TTC549 (cell line): Measurements from ENCODE around the gene ZNF143.
A peak's percentile ranks its signal among the peaks of the same experiment; 100 is the strongest.
"Not testable (repeated sequence)": the region's sequence is repeated elsewhere in the genome, so short reads cannot be mapped to it uniquely, and the experiment has no call there.

Source experiments
- FAIRE-seq: peaks from 2 replicates; lab custom pipeline; 2012; peaks lifted over from hg19 to GRCh38; lab: Jason Lieb, UNC

Gene ZNF143

DNA sequence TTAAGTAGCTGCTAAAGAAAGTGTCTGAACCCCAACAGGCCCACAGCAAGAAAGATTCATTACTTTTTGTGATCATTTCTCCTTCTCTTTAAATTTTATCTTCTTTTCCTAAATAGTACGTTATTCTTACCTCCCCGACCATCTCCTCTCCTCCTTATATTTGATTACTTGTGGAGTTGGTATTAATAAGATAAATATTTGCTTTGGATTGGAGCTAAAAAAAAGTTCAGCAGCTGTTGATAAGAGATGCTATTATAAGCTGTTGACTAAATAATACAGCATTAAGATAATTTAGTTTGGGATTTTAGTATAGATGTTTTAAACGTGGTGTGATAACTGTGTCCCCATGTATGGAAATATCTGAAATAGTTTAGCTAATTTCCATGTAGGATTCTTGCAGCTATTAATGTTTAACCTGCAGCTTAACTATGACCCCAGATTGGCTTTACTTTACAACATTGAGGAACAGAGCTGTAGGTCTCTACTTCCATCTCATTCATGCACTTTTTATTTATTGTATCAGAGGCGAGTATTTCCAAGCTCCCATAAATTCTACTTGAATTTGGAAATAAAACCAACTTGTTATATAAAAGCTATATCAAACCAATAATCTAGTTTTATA, 37.8 kb downstream of the ZNF143 start:
- no peak for FAIRE-seq

DNA sequence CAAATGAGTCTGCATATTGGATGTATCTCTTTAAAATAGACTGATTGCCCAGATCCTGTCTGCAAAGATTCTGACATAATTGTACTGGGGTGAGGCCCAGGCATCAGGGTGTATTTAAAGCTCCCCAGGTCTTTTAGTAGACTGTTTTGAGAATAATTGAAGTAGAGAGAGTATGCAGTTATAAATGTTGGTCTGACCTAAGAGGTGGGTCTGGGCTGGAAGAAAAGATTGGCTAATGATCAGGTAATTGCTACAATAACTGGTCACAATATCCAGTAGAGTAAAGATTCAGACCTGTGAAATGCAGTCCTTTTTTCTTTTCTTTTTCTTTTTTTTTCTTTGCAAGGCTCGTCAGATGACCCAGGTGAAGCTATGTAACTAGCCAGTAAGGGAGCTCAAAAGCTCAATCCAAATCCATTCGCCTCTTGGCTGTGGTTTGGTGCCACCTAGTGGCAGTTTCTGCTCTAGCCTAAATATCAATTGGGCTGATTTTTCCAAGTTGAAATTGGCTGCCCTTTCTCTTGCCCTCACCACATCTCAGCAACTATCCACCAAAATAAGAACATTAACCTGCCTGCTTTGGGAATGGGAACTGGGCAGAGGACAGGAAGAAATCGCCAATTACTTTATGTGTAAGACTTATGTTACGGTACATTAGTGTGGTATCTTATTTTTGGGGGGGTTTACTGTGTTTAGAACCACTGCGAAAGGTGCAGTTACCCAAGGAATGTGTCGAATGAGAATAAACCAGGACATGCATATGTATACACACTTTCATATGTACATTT, 45.9 kb downstream of the ZNF143 start:
- FAIRE-seq: peak; percentile 90

DNA sequence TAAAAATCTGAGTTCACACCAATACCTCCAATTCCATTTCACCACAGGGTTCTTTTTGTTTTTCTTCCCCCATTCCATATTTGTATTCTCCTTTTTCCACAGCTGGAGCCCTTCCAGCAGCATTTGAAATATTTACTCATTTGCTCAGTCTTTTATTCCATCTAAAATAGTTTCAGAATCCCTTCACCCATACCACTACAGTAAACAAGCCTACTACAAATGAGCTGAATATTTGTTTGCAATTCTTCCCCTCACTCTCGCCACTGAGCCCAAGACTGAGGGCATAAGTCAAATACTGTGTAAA, 46.4 kb downstream of the ZNF143 start:
- no peak for FAIRE-seq

DNA sequence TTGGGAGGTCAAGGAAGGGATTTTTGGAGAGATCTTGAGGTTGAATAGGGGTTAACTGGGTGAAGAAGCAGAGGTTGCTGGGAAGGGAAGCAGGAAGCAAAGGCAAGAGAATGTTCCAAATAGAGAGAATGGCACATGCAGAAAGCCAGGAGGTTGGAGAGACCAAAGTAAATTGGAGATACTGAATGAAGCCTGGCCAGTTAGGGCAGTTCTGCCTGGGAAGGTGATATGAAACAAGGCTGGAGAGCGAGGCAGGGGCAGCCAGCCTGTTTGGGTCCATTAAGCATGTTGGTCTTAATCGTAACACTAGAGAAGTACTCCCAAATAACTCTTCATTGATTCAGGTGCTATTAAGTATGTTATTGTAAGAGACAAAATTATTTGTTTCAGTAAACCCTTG, 48.2 kb downstream of the ZNF143 start:
- FAIRE-seq: no peak

DNA sequence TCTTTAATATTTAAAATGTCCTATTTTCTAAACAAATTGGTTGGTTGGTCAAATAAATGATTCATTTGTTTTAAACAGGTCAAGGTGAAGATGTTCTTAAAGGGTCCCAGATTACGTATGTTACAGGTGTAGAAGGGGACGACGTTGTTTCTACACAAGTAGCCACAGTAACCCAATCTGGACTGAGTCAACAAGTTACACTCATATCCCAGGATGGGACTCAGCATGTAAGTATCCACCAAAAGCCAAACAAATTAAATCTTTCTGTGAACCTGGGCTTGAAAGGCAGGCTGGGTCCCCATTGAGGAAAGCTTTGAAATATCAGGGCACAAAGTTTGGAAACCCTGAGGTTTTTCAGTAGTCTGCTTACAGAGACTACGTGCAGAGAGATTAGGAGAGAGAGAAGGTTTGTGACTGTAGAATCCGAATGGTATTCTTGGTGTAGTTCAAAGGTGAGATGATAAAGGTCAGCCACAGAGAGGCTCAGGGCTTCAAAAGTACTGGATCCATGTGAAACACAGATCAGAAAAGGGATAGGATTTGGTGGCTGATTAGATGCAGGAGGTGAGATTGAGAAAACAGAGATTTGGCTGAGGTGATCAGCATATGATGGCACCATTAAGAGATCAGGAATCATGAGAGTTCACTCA, 51.7 kb downstream of the ZNF143 start:
- no peak for FAIRE-seq

DNA sequence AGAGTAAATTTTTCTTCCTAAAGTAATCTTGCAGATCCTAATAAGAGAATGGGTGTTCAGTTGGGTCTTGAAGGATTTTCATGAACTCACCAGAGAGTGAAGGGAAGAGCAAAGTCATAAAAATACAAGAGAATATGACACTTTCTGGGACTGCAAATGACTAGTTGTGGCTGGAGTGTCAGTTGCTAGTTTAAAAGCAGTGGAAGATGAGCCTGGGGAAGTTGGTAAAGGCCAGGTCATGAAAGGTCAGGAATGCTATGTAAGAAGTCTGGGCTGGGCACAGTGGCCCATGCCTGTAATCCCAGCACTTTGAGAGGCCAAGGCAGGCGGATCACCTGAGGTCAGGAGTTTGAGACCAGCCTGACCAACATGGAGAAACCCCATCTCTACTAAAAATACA, 53.8 kb downstream of the ZNF143 start:
- not testable (repeated sequence) for FAIRE-seq

DNA sequence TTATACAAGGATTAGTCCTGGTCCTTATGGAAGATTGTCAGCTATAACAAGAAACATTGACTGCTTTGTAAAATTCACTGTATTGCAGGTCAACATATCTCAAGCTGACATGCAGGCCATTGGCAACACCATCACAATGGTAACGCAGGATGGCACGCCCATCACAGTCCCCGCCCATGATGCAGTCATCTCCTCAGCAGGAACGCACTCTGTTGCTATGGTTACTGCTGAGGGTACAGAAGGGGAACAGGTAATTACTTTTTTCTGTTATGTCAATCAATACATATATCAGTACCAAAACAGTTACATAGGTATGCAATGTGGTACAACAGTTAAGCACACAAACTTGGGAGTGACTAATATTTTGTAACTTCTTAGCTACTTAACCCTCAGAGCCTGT, 55.3 kb downstream of the ZNF143 start:
- FAIRE-seq: no peak

DNA sequence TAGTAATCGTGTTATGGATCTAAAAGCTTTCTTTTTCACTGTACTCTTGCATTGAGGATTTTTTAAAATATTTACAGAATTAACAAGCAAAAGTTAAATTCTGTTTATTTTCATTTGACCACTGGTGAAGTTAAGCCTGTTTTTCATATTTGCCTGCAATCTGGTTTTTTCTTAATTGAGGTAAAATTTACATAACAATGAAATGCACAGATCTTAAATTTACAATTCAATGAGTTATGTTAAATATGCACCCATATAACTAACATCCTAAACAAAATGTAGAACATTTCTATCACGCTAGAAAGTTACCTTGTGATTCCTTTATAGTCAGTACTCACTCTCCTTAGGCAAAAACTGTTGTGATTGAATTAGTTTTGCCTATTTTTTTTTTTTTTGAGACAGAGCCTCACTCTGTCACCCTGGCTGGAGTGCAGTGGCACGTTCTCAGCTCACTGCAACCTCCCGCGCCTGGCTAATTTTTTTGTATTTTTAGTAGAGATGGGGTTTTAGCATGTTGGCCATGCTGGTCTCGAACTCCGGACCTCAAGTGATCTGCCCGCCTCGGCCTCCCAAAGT, 58.1 kb downstream of the ZNF143 start:
- FAIRE-seq: no peak

DNA sequence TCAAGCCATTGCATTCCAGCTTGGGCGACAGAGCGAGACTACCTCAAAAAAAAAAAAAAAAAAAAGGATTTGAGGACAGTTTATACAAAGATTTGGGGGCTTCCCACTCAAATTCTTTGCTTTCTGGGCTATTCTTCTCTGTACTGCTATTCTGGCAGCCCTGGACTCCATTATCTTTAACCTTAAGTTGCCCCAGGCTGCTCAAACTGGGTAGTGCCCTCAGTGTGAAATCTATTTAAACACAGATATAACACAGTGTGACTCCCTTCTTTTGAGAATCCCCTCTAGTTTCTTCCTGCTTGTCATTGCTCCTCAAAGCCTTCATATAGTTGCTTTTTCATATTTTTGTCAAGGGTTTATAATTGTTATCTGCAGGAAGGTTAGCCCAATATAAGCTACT, 63.2 kb downstream of the ZNF143 start:
- FAIRE-seq: peak; percentile 37

DNA sequence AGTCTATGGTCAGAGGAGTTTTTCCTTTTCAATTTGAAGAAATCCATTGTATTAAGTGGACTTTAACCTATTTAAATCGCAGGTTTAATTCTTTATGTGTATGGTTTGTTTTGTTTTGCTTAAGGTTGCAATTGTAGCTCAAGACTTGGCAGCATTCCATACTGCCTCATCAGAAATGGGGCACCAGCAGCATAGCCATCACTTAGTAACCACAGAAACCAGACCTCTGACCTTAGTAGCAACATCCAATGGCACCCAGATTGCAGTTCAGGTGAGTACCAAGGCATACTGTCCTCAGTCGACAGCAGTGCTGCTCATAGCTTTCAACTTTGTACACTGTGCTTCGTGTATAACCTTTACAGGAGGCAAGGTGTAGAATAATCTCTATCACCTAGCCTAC, 64.3 kb downstream of the ZNF143 start:
- no peak for FAIRE-seq

DNA sequence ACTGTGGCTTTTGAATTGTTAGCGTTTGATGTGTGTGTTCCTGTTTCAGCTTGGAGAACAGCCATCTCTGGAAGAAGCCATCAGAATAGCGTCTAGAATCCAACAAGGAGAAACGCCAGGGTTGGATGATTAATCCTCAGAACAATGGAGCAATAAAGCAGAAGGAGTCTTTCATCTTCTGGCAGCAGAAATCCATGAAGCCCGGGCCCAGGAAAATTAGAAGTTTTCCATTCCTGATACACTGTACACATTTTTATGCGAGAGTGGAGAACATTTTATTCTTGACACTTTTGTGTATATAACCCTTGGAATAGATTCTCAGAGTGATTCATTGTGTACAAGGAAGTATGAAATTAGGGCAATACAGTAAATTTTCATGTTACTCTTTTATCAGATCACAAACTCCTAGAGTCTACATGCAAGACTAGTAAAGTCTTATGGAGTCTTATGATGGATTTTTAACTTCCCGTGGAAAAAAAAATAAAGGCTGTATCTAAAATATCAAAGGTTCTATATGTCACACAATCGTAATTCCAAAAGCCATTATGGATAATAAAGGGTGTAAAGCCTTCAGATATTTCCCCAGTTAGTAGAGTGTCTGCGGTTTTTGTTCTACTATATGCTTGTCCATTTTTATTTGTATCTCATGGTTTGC, 66.8 kb downstream of the ZNF143 start:
- FAIRE-seq: peak; percentile 99

DNA sequence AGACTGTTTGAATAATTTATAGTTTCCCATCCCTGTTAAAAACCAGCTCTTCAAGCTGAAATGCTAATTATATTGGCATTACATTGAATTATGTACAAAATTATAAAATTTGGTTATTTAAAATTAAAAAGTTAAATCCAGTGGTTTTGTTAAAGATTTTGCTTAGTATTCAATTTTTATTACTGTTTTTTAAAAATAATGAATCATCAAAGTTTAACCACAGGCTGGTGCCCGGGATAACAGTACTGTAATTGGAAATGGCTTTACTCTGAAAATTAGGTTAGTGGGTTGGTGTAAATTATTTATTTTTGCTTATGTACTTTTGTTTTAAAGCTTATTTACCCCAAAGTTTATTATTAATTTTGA, 67.3 kb downstream of the ZNF143 start:
- FAIRE-seq: no peak

DNA sequence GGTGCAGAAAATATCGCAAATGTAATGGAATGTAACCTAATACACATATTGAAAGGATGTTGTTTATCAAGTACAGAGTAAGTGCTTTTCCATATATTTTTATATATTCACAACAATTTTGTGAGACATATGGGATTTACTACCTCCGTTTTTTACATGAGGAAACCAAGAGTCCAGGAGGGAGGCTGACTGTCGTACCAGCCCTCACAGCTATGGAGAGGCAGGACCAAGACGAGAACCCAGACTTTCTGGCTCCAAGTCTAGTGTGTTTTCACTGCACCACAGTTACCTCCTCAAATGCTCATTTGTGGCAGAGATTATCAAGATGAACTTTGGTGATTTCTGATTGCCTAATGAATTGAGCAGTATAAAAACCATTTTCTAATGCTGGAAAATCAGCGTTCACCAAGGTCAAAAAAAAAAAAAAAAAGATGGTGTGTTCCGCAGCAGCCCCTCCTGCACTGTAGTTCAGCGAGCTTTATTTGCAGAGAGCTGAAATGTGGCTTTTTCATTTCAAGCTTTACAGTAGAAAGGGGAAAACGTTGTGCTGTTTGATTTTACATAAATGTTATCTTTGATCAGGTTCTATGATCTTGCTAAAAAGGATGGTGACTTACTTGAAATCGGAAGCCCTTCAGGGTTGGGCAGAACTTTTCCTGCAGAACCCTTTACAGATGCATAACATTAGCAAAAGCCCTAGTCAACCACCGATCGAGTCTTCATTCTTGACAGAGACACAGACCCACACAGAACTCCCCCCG, 67.9 kb downstream of the ZNF143 start:
- FAIRE-seq: peak; percentile 56

DNA sequence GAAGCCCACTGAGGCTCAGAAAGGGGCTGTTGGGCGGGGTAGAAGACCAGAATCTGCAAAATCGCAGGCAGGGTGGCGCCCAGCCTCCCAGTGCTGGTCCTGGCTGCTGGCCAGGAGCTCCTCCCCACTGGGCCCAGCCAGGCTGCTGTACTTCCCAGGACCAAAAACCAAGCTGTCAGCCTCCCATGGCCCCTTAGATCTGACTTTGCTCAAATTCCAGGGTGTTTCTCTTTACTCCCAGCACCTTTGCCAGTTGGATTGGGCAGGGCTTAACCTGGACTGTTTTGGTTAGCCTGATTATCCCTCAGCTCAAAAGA, 68.5 kb downstream of the ZNF143 start:
- FAIRE-seq: no peak

DNA sequence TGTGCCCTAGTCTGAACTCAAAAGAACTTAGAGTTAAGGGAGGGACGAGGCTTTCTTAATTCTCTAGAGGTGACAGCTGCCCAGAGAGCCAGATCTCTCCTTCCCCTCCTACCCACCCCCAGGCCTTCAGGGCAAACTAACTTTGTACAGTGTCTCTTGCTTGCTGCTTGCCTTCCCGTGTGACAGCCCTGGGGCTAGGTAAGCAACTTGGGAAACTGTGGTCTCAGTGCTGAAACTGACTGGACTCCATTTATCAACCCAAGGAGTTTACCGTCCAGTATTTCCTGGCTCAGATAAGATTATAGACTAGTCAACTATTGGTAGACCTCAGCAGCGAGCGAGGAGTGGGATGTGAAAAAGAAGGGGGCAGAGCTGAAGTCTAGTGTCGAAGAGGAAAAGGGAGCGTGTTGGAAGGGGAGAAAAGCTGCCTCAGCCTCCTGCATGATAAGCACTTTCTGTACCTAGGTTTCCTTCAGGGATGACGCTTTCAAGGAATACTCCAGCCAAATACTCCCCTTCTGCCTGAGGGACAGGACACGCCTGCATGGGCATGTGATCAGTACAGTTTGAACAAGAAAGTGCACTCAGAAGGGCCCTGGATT, 69.3 kb downstream of the ZNF143 start:
- FAIRE-seq: no peak

DNA sequence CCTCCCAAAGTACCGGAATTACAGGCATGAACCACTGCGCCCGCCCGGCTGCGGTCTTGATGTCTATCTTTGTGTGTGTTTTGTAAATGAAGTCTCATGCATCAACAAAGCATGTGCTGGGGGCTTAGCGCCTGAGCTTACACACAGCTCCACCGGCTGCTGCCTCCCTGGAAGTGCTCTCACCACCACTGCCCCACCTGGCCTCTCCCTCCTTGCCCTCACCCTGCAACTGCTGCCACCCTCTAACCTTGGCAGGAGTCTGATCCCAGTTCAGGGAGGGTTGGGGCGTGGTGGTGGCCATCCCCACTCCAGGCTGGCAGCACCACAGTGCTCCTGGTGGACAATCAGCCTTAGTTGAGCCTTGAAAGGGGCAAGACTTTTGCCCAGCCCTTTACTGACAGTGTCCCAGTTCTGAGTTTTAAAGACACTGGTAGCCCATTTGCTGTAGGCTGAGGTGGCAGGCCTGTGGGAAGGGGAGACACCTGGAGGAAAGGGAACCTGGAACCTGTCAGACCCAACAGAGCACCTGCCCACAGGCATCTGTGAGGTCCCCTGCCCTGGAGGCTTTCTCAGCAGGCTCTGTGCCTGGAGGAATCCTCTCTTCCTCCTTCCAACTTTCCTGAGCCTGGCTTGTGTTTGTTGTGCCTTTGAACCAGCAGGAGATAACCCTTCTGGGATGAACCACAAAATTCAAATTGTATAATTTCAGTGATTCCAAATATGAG, 70.3 kb downstream of the ZNF143 start:
- no peak for FAIRE-seq

DNA sequence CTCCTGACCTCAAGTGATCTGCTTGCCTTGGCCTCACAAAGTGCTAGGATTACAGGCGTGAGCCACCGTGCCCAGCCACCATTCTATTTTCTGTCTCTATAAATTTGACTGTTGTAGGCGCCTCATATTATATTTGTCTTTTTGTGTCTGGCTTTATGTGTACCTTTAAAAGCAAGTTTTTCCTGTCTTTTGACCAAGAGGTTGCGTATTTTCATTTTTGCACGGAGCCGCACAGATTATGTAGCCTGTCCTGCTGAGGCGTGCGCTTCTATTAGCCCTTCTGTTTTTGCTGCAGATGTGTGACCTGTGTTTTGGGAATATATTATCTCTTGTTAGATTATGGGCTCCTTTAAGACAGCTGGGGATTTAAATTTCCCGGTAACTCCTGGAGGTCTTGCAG, 72.2 kb downstream of the ZNF143 start:
- no peak for FAIRE-seq

DNA sequence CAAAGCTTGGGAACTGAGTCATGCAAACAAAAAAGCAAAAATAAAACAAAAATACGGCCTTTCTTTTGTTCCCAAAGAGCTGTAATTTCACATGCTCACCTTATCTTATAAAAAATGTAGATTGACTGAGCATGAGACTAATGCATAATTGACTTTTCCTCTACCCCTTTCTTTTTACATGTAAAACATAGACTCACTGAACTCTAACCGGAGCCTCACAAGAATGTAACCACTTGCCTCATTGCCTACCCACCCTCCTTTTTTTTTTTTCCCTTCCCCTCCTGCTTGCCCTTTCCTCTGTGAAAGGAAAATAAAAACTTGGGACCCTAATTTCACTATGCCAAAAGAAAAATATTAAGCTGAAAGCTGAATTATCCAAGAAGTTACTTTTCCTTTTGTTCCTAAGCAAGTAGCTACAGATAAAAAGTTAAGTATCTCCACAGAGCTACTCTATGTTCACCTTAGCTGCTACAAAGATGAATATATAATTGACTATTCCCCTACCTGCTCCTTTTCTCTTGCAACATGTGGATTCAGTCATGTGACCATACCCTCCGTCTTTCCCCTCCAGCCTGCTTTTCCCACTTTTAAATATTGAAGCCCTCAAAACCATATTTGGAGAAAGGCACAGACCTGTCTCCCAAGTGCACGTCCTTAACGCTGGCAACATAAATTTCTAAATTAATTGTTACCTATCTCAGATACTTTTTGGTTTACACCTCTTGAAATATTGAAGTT, 73.1 kb downstream of the ZNF143 start:
- FAIRE-seq: peak; percentile 19

DNA sequence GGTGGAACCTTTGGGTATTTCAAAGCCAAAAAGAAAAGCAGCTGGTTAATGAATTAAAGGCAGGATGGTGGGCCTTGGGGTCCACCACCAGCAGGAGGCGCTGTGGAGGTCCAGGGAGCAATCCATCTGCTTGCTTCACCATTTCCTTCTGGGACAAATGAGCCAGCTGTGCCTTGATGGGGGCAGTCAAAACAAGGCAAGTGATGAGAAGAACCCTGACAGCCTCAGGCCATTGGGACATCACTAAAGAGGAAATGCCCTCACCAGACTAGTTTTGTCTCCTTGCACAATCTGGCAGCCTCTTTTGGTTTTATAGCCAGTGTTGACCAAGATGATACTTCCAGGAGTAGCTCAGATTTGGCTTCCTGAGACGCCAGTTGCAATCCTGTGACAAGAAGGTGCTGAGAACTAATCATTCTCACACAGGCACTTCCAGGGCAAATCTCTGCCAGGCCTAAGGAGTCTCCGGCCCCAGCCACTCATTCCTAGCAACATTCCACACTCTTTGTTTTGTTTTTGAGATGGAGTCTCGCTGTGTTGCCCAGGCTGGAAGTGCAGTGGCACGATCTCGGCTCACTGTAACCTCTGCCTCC, 74.5 kb downstream of the ZNF143 start:
- peak; percentile 29 for FAIRE-seq

DNA sequence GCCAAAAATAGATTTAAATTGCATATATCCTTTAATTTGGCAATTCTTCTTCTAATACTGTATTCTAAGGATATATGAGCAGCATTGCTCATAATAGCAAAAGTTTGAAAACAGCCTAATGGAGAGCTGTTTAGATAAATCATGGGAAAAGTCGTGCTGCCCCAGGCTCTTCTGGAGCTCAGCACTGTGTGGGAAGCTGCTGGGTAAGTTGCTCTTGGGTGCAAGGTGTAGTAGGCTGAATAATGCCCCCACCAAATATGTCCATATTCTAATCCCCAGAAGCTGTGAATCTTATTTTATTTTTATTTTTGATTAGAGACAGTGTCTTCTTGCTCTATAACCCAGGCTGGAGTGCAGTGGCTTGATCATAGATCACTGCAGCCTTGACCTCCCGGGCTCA, 77.7 kb downstream of the ZNF143 start:
- FAIRE-seq: no peak
